ENCODE results near the gene JUP.

JUP gene

GRCh38 chr17:41739661-41740352 lies 46.7 kb downstream of the JUP start:
- Histone ChIP-seq H2AFZ (ENCODE audit: low read depth, low read length) (no peak overlapping the region), H4K91ac (ENCODE audit: low read length) (no peak overlapping the region), H3K4me3 (ENCODE audit: insufficient read depth in 1 of 2, low read depth in 1 of 2, low read length in 2 of 2) (no peak overlapping the region), H3K18ac (ENCODE audit: low read depth in 1 of 2, low read length in 2 of 2) (no peak overlapping the region), H3K23ac (ENCODE audit: low read length in 2 of 2) (no peak overlapping the region), H3K79me1 (replicated peaks; ENCODE audit: low read length, poor library complexity, severe bottlenecking) (no peaks in the 10 kb centered on the region), H3K4me1 (ENCODE audit: control insufficient read depth, insufficient read depth, low read depth, low read length) (peaks cover 23% of the 10 kb centered on the region), H3K27ac (ENCODE audit: low read length, poor library complexity, severe bottlenecking) (no peak overlapping the region), H2BK15ac (ENCODE audit: low read depth, poor library complexity, severe bottlenecking) (no peak overlapping the region), H3K9me3 (ENCODE audit: control insufficient read depth, low read length) (no peaks in the 10 kb centered on the region), H3K9ac (ENCODE audit: low read length) (peak overlapping the region; percentile 58), H2AK5ac (ENCODE audit: low read length, severe bottlenecking) (peak overlapping the region; percentile 51), H4K8ac (ENCODE audit: low read length) (no peak overlapping the region), H2BK12ac (ENCODE audit: low read length in 2 of 2) (peak overlapping the region in 1 of 2 experiments; percentile 84), H3K4ac (ENCODE audit: low read depth in 1 of 2, low read length in 2 of 2) (no peak overlapping the region), H3K4me2 (ENCODE audit: low read length, poor library complexity, severe bottlenecking) (no peak overlapping the region), H2BK120ac (ENCODE audit: low read depth, low read length) (no peak overlapping the region), H3K14ac (ENCODE audit: low read length in 2 of 2) (no peak overlapping the region), H3K27me3 (ENCODE audit: control insufficient read depth in 1 of 2, insufficient read depth in 1 of 2, low read length in 2 of 2) (peaks cover 27 to 47% of the 10 kb centered on the region in 2 experiments), H3K36me3 (ENCODE audit: control insufficient read depth in 1 of 2, insufficient read depth in 2 of 2, low read depth in 1 of 2, low read length in 2 of 2) (no peaks in the 10 kb centered on the region), H2BK5ac (ENCODE audit: low read depth, low read length, poor library complexity, severe bottlenecking) (no peak overlapping the region)
- 71% methylated on average over 8 of the region's 9 CpGs for WGBS
- DNase-seq: peak; percentile 35

- H3K9me3 ChIP-seq (ENCODE audit: control insufficient read depth, low read length): no peaks in the 10 kb centered on the region
- peaks cover 34% of the 10 kb centered on the region for H3K4me1 ChIP-seq (ENCODE audit: control insufficient read depth, insufficient read depth, low read depth, low read length)
- no peaks in the 10 kb centered on the region for H3K36me3 ChIP-seq (ENCODE audit: control insufficient read depth in 1 of 2, insufficient read depth in 2 of 2, low read depth in 1 of 2, low read length in 2 of 2)
- H3K23ac ChIP-seq (ENCODE audit: low read length in 2 of 2): no peak overlapping the region
- WGBS: 100% methylated on average over 4 of the region's 5 CpGs
- peak overlapping the region; percentile 26 for H2AK5ac ChIP-seq (ENCODE audit: low read length, severe bottlenecking)
- H3K79me1 ChIP-seq (replicated peaks; ENCODE audit: low read length, poor library complexity, severe bottlenecking): no peaks in the 10 kb centered on the region
- H4K91ac ChIP-seq (ENCODE audit: low read length): peak overlapping the region; percentile 81
- H2AFZ ChIP-seq (ENCODE audit: low read depth, low read length): no peak overlapping the region
- H3K4ac ChIP-seq (ENCODE audit: low read depth in 1 of 2, low read length in 2 of 2): peak overlapping the region in 1 of 2 experiments; percentile 28
- H4K8ac ChIP-seq (ENCODE audit: low read length): no peak overlapping the region
- no peak overlapping the region for H3K14ac ChIP-seq (ENCODE audit: low read length in 2 of 2)
- no peak overlapping the region for H3K4me3 ChIP-seq (ENCODE audit: insufficient read depth in 1 of 2, low read depth in 1 of 2, low read length in 2 of 2)
- no peak overlapping the region for H2BK12ac ChIP-seq (ENCODE audit: low read length in 2 of 2)
- no peak overlapping the region for H2BK15ac ChIP-seq (ENCODE audit: low read depth, poor library complexity, severe bottlenecking)
- H2BK5ac ChIP-seq (ENCODE audit: low read depth, low read length, poor library complexity, severe bottlenecking): no peak overlapping the region
- peak overlapping the region in 1 of 2 experiments; percentile 26 for H3K18ac ChIP-seq (ENCODE audit: low read depth in 1 of 2, low read length in 2 of 2)
- no peak overlapping the region for H3K4me2 ChIP-seq (ENCODE audit: low read length, poor library complexity, severe bottlenecking)
- no peak overlapping the region for H3K9ac ChIP-seq (ENCODE audit: low read length)
- peak overlapping the region; percentile 21 for H2BK120ac ChIP-seq (ENCODE audit: low read depth, low read length)
- DNase-seq: no peak
- no peak overlapping the region for H3K27ac ChIP-seq (ENCODE audit: low read length, poor library complexity, severe bottlenecking)
- peaks cover 35 to 54% of the 10 kb centered on the region in 2 experiments for H3K27me3 ChIP-seq (ENCODE audit: control insufficient read depth in 1 of 2, insufficient read depth in 1 of 2, low read length in 2 of 2)
These were observed 47.8 kb downstream of the JUP start for GRCh38 chr17:41738801-41739112.

- Histone ChIP-seq H2BK5ac (ENCODE audit: low read depth, low read length, poor library complexity, severe bottlenecking) (no peak overlapping the region), H3K9me3 (ENCODE audit: control insufficient read depth, low read length) (no peaks in the 10 kb centered on the region), H2BK15ac (ENCODE audit: low read depth, poor library complexity, severe bottlenecking) (peak overlapping the region; percentile 73), H4K91ac (ENCODE audit: low read length) (peak overlapping the region; percentile 81), H3K14ac (ENCODE audit: low read length in 2 of 2) (no peak overlapping the region), H4K8ac (ENCODE audit: low read length) (peak overlapping the region; percentile 74), H2AFZ (ENCODE audit: low read depth, low read length) (peak overlapping the region; percentile 66), H3K23ac (ENCODE audit: low read length in 2 of 2) (no peak overlapping the region), H3K9ac (ENCODE audit: low read length) (no peak overlapping the region), H3K27ac (ENCODE audit: low read length, poor library complexity, severe bottlenecking) (no peak overlapping the region), H2AK5ac (ENCODE audit: low read length, severe bottlenecking) (peak overlapping the region; percentile 44), H3K4me3 (ENCODE audit: insufficient read depth in 1 of 2, low read depth in 1 of 2, low read length in 2 of 2) (no peak overlapping the region), H3K27me3 (ENCODE audit: control insufficient read depth in 1 of 2, insufficient read depth in 1 of 2, low read length in 2 of 2) (peaks cover 41 to 53% of the 10 kb centered on the region in 2 experiments), H2BK12ac (ENCODE audit: low read length in 2 of 2) (peak overlapping the region; percentile 20 to 89), H3K4me2 (ENCODE audit: low read length, poor library complexity, severe bottlenecking) (no peak overlapping the region), H3K36me3 (ENCODE audit: control insufficient read depth in 1 of 2, insufficient read depth in 2 of 2, low read depth in 1 of 2, low read length in 2 of 2) (no peaks in the 10 kb centered on the region), H3K4ac (ENCODE audit: low read depth in 1 of 2, low read length in 2 of 2) (peak overlapping the region; percentile 28 to 81), H3K79me1 (replicated peaks; ENCODE audit: low read length, poor library complexity, severe bottlenecking) (no peaks in the 10 kb centered on the region), H3K18ac (ENCODE audit: low read depth in 1 of 2, low read length in 2 of 2) (peak overlapping the region; percentile 26 to 51), H2BK120ac (ENCODE audit: low read depth, low read length) (peak overlapping the region; percentile 21), H3K4me1 (ENCODE audit: control insufficient read depth, insufficient read depth, low read depth, low read length) (peaks cover 35% of the 10 kb centered on the region)
- 26% methylated on average over 10 of the region's 10 CpGs for WGBS
- peak; percentile 74 for DNase-seq
These were observed 48.3 kb downstream of the JUP start for GRCh38 chr17:41738077-41738800.

GRCh38 chr17:41737680-41738023 lies 48.9 kb downstream of the JUP start:
- no peak overlapping the region for H3K9ac ChIP-seq (ENCODE audit: low read length)
- H3K36me3 ChIP-seq (ENCODE audit: control insufficient read depth in 1 of 2, insufficient read depth in 2 of 2, low read depth in 1 of 2, low read length in 2 of 2): no peaks in the 10 kb centered on the region
- H2BK15ac ChIP-seq (ENCODE audit: low read depth, poor library complexity, severe bottlenecking): no peak overlapping the region
- H2BK5ac ChIP-seq (ENCODE audit: low read depth, low read length, poor library complexity, severe bottlenecking): no peak overlapping the region
- H3K79me1 ChIP-seq (replicated peaks; ENCODE audit: low read length, poor library complexity, severe bottlenecking): no peaks in the 10 kb centered on the region
- H3K4ac ChIP-seq (ENCODE audit: low read depth in 1 of 2, low read length in 2 of 2): no peak overlapping the region
- peak overlapping the region; percentile 6 for H2AK5ac ChIP-seq (ENCODE audit: low read length, severe bottlenecking)
- H3K4me1 ChIP-seq (ENCODE audit: control insufficient read depth, insufficient read depth, low read depth, low read length): peaks cover 35% of the 10 kb centered on the region
- no peak overlapping the region for H3K27ac ChIP-seq (ENCODE audit: low read length, poor library complexity, severe bottlenecking)
- no peak for DNase-seq
- no peak overlapping the region for H2BK120ac ChIP-seq (ENCODE audit: low read depth, low read length)
- H4K8ac ChIP-seq (ENCODE audit: low read length): no peak overlapping the region
- no peak overlapping the region for H4K91ac ChIP-seq (ENCODE audit: low read length)
- 49% methylated on average over 5 of the region's 5 CpGs for WGBS
- H3K27me3 ChIP-seq (ENCODE audit: control insufficient read depth in 1 of 2, insufficient read depth in 1 of 2, low read length in 2 of 2): peaks cover 45 to 58% of the 10 kb centered on the region in 2 experiments
- H3K14ac ChIP-seq (ENCODE audit: low read length in 2 of 2): no peak overlapping the region
- no peak overlapping the region for H3K23ac ChIP-seq (ENCODE audit: low read length in 2 of 2)
- no peak overlapping the region for H3K4me2 ChIP-seq (ENCODE audit: low read length, poor library complexity, severe bottlenecking)
- no peak overlapping the region for H2BK12ac ChIP-seq (ENCODE audit: low read length in 2 of 2)
- H3K9me3 ChIP-seq (ENCODE audit: control insufficient read depth, low read length): no peaks in the 10 kb centered on the region
- H3K4me3 ChIP-seq (ENCODE audit: insufficient read depth in 1 of 2, low read depth in 1 of 2, low read length in 2 of 2): no peak overlapping the region
- no peak overlapping the region for H2AFZ ChIP-seq (ENCODE audit: low read depth, low read length)
- H3K18ac ChIP-seq (ENCODE audit: low read depth in 1 of 2, low read length in 2 of 2): no peak overlapping the region
